Measurements from ENCODE around the gene PTGR3. TPM values are rescaled to one million over a fixed set of nuclear protein-coding genes. Genes with fewer than 3 reads are reported as not detected.
A peak's percentile ranks its signal among the peaks of the same experiment; 100 is the strongest.

PTGR3 gene
- polyA plus RNA-seq, 10 donors: 29.3 to 48.8 (median 38.2) TPM

DNA sequence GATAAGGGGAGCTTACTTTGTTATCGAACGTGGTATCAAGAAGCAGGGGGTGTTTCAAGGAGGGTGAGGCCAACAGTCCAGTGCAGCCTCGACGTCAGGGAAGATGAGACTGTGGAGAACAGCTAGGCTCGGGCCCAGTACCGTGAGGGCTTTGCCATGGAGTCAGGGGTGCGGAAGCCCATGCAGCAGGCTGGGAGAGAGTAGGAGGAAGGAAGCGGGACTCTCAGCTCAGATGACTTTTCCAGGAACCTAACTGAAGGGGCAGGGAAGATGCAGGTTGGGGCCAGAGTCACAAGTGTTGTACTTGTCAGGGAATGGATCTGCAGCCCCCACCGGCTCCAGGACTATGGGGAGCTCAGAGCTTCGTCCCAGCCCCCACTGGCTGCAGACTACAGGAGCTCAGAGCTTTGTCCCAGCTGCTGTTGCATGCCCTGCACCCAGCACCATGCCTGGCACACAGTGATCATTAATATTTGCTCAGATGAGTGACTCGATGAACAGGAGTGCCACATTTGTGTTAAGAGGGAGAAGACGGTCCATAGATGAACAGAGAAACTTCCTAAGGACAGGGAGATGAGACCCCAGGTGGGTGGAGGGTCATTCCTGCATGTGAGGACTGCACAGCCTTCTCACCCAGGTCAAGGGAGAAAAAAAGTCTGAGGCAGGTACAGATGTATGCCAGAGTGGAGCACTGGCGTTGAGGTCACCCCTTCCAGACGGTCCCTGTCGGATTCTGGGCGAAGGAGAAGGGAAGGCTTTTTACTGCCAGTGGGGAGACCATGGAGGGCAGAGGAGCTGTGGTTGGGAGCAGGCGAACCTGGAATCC lies 36.4 kb downstream of the PTGR3 start:
- DNase-seq: no peak

- DNase-seq: peak in 2 of 3 donors; percentile 59 to 70
Measured at GRCh38 chr18:75170916-75171315, 38.0 kb downstream of the PTGR3 start.

DNA sequence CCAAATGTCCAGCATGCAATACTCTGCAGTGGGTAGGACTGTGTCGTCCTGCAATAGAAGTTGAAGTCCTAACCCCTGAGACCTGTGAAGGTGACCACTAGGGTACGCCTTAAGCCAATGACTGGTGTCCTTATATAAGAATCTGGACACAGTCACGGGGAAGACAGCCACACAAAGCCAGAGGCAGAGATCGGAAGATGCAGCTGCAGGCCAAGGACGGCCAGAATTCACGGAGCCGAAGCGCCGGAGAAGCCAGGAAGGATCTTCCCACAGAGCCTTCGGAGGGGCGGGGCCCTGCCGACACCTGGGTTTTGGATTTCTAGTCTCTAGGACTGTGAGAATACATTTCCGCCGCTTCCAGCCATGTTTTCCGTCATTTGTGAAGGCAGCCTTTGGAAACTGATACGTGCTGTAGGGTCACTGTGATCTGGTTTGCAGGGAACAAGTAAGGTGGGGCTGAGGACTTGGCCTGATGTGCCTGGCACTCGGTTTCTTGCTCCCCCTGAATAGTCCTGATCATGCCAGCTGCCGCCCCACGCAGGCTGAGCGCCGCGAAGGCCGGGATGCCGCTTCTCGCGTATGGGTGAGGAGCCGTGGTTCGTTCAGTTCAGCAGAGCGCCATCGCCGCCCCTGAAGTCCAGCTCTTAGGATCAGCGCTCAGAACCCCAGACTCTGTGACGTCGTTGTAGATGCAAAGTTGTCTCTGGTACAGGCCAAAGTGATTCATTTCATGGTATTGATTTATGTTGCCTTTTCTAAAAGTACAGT lies 38.7 kb downstream of the PTGR3 start:
- DNase-seq: peak; percentile 18 to 86 (median 63)

DNA sequence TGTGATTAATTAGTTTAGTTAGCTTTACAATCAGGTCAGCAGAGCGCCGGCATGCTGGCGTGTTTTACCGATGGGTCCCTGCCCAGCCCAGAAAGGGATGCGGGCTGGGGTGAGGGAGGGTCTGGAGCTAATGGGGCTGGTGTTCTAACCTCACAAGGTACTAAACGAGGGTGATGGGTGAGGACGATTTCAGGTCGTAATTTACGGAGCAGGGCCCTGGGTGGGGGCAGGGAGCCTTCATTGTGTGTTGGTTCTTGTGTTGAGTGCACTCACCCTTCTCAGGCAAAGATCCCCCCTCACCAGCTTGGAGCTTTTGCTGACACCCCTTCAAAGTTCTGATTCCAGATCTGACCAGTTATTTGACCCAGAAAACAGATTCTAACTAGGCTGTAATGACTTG lies 39.5 kb downstream of the PTGR3 start:
- DNase-seq: no peak

- DNase-seq: peak in 1 of 3 donors; percentile 19
Measured at GRCh38 chr18:75168619-75169018, 40.3 kb downstream of the PTGR3 start.

DNA sequence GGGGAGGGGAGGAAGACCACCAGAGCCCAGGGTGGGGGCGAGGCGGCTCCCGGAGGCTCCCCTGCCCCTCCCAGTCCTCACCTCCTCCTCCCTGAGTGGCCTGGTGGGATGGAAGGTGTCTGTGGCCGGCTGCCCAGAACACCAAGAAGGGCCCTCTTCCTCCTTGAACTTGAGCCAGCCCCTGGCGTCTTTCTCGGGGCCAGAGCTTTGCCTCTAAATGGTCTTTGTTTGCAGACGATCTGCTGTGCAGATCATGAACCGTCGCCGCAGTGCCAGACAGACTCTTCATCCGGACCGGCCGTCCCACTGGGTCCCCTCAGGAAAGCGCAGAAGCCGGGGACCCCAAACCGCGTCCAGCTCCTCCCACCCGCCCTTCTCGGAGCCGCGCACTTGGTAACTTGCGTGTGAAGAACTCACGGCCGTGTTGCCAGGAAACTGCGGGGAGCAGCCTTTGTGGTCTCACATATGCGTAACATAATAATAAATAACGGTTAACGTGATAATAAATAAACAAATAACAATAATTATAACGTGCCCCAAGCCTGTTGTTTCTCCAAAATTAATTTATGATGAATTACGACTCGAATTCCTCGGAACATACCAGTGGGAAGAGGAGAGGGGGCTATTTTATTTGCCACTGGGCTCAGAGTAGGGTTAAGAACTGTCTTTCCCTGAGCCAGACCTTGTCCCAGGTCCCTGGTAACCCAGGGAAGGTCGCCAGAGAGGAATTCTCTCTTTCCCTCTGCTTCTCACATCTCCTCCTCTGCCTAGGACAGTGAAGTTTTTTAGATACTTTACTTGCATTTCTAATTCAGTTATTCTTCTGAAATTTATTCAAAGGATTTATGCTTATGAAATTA lies 41.0 kb downstream of the PTGR3 start:
- DNase-seq: peak in 1 of 3 donors; percentile 40

GRCh38 chr18:75167137-75167536 lies 41.8 kb downstream of the PTGR3 start:
- DNase-seq: no peak

DNA sequence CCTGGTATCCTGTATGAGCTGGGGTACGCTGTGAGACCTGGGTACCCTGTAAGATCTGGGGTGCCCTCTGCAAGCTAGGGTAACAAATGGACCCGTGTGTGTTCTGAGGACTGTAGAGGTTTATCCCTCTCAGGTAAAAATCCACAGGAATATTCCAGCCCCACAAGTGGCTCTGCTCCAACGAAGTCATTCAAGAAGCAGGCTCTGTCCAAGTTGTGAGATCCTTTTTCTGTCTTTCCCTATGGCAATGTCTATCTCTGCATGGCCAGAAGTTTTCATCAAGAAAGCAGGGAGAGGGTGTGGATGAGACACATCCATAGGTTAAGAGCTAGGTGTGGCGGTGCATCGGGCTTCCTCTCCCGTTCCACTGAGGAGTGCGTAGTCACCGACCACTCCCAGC lies 43.0 kb downstream of the PTGR3 start:
- DNase-seq: no peak

DNA sequence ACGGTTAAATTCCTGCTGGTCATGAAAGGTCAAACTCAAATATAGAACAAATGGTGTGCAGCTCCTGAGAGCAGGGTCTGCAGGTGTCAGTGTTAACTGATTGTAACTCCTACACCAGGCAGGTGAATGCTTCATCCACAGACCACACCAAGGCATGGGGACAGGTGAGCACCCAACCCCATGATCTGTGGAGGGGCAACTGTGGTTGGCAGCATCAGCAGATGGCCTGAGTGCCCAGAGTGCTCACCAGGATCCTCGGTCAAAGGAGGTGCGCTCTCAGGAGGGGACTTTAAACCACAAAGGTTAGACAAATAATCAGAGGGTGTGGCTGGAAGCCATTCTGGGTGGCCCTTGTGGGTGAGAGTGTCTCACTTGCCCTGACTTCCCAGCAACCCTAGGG lies 44.5 kb downstream of the PTGR3 start:
- no peak for DNase-seq

DNA sequence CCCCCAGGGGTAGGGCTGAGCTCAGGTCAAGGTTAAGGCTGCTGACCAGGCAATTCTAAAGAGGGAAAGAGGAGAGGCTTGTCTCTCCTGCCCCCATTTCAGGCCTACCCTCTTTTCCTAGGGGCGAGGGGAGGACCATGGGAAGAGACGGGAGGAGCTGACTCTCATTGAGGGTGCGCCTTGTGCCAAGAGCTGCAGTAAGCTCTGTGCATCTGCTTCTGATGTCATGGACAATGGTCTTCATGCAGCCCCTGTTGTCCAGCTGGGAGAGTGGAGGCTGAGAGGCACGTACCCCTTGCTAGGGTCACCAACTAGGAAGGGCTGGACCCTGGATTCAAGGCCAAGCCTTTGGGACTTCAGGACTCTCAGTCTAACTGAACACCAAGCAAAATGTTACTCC lies 45.2 kb downstream of the PTGR3 start:
- no peak for DNase-seq

DNA sequence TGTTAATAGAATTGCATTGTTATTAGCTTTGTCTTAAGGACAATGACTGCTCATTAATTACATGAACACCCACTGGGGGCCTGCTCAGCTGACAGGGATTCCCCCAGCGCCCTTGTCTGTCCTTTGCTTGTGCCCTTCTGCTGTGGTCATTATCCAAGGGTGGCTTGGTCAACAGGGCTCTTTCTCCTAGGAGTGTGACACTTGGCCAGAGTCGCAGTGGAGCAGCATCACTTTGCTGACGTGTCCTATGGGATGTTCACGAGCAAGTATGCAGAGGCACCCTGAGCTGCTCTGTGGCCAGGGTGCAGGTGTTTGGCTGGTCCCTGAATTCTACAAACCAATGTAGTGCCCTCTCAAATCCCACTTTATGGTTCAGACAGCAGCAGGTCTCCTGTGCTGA lies 46.0 kb downstream of the PTGR3 start:
- DNase-seq: no peak

GRCh38 chr18:75162467-75162866 lies 46.5 kb downstream of the PTGR3 start:
- DNase-seq: peak; percentile 34 to 38 (median 38)

- no peak for DNase-seq
Measured at GRCh38 chr18:75161256-75162028, 47.5 kb downstream of the PTGR3 start.

- peak in 2 of 3 donors; percentile 22 to 51 for DNase-seq
Measured at GRCh38 chr18:75160364-75160763, 48.6 kb downstream of the PTGR3 start.

- DNase-seq: no peak
Measured at GRCh38 chr18:75159646-75160356, 49.1 kb downstream of the PTGR3 start.

- DNase-seq: no peak
Measured at GRCh38 chr18:75159238-75159518, 49.8 kb downstream of the PTGR3 start.
